ENCODE measurements around the gene TP53BP1. TPM values are rescaled to one million over a fixed set of nuclear protein-coding genes. Genes with fewer than 3 reads are reported as not detected.

TP53BP1 gene
- total and polyA plus RNA-seq, 12 donors = 11.2 to 35.2 (median 29.0) TPM

DNA sequence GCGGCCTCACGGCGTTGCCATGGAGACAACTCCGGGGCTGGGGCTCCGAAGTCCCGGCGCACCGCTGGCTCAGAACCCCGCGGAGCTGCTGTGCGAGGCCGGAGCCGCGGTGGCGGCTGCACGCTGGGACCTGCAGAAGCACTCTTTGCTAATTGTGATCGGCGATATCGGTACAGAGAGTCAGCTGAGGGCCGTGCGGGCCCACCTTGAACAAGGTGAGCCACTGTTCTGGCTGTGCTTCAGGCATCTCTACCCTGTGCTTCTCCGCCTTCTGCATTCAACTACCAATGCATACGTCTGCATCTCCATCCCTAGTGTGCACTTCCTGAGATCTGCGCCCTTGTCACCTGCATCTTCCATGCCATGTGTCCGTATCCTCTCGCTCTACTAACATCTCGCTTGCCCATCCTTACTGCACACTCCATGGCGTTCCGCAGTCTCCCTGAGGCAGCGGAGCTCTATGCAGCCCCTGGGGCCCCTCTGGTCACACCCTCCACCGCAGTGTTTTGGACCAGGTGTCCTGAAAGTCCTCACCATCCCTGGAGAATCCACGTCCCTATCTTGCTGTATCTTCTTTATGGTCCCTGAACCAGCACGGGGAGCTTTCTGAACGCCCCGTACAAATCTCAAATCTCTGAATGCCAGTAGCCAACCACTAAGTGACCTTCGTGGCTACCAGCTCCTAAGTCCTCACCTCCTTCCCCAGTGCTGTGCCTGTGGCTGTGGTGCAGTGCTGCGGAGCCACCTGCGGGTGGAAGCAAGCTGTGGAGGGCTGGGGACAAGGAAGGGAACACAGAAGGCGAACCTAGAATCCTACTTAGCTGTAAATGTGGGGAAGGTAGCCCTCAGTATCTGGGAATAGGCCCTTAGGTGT is 18.3 kb upstream of the TP53BP1 start:
- peak in 3 of 9 donors; percentile 22 to 44 (median 33) for TF ChIP-seq CTCF (IDR thresholded peaks at IDR 0.05)
- peak overlapping the region in 7 of 10 donors; percentile 13 to 92 (median 87) for H3K27ac ChIP-seq
- intact Hi-C loops (cut with DNase I) = loop anchor here in 5 of 10 donors (2.0 to 10.0 kb wide), 4 partner anchors 18 to 136 kb away; partner anchors contain the start of genes TP53BP1 (in 4 of the 5), TUBGCP4 (in 1 of the 5) and ZSCAN29 (in 1 of the 5)

DNA sequence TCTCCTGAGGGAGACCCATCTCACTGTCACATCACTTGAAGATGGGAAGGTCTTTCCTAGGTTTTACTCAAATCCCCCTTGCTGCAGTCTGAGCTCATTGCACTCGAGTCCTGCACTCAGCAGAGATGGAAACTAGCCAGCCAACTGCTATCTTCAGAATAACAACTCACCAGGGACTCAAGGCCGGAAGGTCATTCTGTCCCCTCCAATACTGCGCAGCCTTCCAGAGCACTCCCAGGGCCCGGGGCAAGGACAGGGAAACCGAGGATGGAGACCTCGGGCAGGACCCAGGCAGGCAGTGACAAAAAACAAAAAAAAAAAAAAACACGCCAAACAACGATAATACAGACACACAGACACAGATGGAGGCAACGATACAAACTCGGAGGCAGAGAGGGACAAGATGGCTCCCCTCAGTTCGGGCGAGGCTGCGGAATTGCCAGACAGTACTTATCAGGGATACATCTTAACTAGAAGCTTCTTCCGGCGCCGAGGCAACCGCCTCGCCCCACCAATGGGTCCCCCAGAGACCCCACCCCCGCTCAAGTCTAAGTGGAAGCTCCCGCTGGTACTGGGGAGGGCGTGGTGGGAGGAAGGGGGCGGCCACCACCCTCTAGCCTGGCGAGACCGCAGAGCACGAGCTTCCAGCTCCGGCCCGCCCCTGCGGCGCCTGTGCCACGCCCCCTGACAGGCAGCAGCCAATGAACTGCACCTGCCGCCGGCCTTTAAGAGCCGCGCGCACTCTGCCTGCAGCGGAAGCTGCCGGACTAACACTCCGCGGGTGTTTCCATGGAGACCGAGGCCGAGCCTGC is 17.4 kb upstream of the TP53BP1 start:
- peak overlapping the region; percentile 79 to 95 (median 90) for H3K27ac ChIP-seq
- DNase-seq = peak; percentile 98
- intact Hi-C loops (cut with DNase I) = loop anchor here in 5 of 10 donors (2.0 to 10.0 kb wide), 4 partner anchors 18 to 136 kb away; partner anchors contain the start of genes TP53BP1 (in 4 of the 5), TUBGCP4 (in 1 of the 5) and ZSCAN29 (in 1 of the 5)
- H3K4me3 ChIP-seq = peak overlapping the region; percentile 42 to 74 (median 64)
- WGBS, 2 donors = 0% methylated on average over 41 of the region's 41 CpGs
- no peaks in the 10 kb centered on the region for H3K36me3 ChIP-seq
- peak in 8 of 9 donors; percentile 20 to 63 (median 48) for TF ChIP-seq CTCF (IDR thresholded peaks at IDR 0.05)
- H3K4me1 ChIP-seq = peaks cover 14 to 63% (median 40%) of the 10 kb centered on the region in 9 donors
- peaks cover 0 to 6% (median 0%) of the 10 kb centered on the region in 7 donors for H3K27me3 ChIP-seq
- ATAC-seq = peak; percentile 97 to 98 (median 98)
- H3K9me3 ChIP-seq = no peaks in the 10 kb centered on the region

More for the DNA sequence above, 18.3 kb upstream of the TP53BP1 start:
- peaks cover 0 to 6% (median 0%) of the 10 kb centered on the region in 7 donors for H3K27me3 ChIP-seq
- 6 to 7% methylated on average over 39 of the region's 39 CpGs for WGBS, 2 donors
- H3K4me1 ChIP-seq = peaks cover 16 to 71% (median 47%) of the 10 kb centered on the region in 9 donors
- H3K36me3 ChIP-seq = no peaks in the 10 kb centered on the region
- ATAC-seq = peak in 1 of 8 donors; percentile 37
- peak overlapping the region; percentile 2 to 74 (median 64) for H3K4me3 ChIP-seq
- H3K9me3 ChIP-seq = no peaks in the 10 kb centered on the region
- peak in 1 of 2 donors; percentile 26 for DNase-seq

DNA sequence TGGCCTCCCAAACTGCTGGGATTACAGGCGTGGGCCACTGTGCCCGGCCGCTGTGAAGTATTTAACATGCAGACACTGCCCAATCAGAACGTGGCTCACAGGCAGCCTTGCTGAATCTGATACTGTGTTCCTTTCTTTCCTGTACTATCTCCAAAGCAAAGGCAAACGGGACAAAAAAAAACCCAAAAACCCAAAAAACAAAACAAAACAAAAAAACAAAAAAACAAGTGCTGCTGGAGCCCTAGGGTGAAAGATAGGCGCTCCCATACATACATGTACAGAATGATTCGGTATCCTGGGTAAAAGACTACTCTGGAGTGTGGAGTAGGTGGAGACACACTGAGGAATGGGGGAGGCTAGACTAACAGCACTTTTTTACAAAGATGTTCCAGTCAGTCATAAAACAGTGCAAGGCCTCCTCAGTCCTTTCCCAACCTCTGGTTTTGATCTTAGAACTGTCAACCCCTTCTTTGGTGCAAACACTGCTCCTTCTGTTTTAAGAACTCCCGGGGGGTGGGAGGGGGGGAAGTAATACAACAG is 16.8 kb upstream of the TP53BP1 start:
- peak in 1 of 2 donors; percentile 38 for DNase-seq
- Histone ChIP-seq H3K36me3 (no peaks in the 10 kb centered on the region), H3K9me3 (no peaks in the 10 kb centered on the region), H3K4me3 (peak overlapping the region in 9 of 10 donors; percentile 44 to 74 (median 66)), H3K27me3 (peaks cover 0 to 6% (median 0%) of the 10 kb centered on the region in 7 donors), H3K27ac (peak overlapping the region; percentile 79 to 95 (median 90)), H3K4me1 (peaks cover 14 to 56% (median 40%) of the 10 kb centered on the region in 9 donors)
- ATAC-seq = peak in 3 of 8 donors; percentile 1 to 7 (median 7)
- no peak for TF ChIP-seq CTCF (IDR thresholded peaks at IDR 0.05)
- 24 to 27% methylated on average over 8 of the region's 8 CpGs for WGBS, 2 donors
- intact Hi-C loops (cut with DNase I) = loop anchor here in 5 of 10 donors (2.0 to 10.0 kb wide), 4 partner anchors 17 to 135 kb away; partner anchors contain the start of genes TP53BP1 (in 4 of the 5), TUBGCP4 (in 1 of the 5) and ZSCAN29 (in 1 of the 5)

All from heart right ventricle (tissue), 16 donors.